Measurements from ENCODE around the gene SCUBE3.

Gene SCUBE3

DNA sequence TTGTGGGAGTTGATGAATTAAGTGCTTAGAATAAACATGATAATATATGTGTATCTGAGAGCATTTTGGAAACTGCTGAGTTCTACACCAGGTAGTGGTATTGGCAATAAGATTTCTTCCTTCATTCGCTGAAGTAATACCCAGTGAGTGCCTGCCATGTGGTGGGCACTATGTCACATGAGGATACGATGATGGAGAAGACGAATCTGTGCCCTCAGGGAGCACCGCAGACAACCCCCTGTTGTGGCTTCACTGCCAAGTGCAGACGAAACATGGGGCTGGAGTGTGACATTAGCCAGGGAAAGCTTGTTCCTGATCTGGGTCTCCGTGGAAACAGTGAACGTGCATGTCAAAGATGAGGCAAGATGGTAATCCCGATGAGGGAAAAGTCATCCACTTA, 53.7 kb downstream of the SCUBE3 start:
- TF ChIP-seq POLR2A (IDR thresholded peaks at IDR 0.05; ENCODE audit: low read length) (no peak), GATA1 (IDR thresholded peaks at IDR 0.05; ENCODE audit: low read depth, low read length) (no peak)
- DNase-seq = no peak

DNA sequence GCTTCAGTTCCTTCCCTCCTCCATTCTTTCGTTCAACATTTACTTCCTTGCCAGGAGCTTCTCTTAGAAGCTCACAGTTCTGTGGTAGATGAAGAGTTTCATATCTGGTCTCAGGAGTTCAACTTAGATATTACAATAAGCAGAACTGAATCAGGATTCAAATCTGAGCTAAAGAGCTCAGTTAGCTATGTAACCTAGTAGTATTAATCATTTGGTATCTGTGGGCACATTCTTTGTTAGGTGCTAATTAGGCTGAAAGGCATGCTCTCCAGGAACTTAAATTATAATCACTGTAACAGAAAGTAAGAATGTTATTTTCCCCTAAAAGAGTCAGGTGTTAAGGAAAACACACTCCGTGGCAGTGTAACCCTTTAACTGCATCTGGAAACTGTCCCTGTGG, 54.1 kb downstream of the SCUBE3 start:
- no peak for TF ChIP-seq GATA1 (IDR thresholded peaks at IDR 0.05; ENCODE audit: low read depth, low read length)
- TF ChIP-seq POLR2A (IDR thresholded peaks at IDR 0.05; ENCODE audit: low read length) = no peak
- no peak for DNase-seq

DNA sequence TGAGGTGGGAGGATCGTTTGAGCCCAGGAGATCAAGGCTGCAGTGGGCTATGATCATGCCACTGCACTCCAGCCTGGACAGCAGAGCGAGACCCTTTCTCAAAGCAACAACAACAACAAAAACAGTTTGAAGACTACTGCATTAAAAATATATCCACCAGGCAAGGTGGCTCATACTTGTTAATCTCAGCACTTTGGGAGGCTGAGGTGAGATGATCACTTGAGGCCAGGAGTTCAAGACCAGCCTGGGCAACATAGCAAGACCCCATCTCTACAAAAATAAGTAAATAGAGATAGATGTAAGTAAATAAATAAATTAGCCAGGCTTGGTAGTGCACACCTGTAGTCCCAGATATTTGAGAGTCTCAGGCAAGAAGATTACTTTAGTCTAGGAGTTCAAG, 58.2 kb downstream of the SCUBE3 start:
- TF ChIP-seq POLR2A (IDR thresholded peaks at IDR 0.05; ENCODE audit: low read length) (no peak), GATA1 (IDR thresholded peaks at IDR 0.05; ENCODE audit: low read depth, low read length) (no peak)
- no peak for DNase-seq

- TF ChIP-seq POLR2A (IDR thresholded peaks at IDR 0.05; ENCODE audit: low read length) = no peak
- TF ChIP-seq GATA1 (IDR thresholded peaks at IDR 0.05; ENCODE audit: low read depth, low read length) = no peak
Measured at GRCh38 chr6:35273822-35274559, 60.2 kb downstream of the SCUBE3 start.

DNA sequence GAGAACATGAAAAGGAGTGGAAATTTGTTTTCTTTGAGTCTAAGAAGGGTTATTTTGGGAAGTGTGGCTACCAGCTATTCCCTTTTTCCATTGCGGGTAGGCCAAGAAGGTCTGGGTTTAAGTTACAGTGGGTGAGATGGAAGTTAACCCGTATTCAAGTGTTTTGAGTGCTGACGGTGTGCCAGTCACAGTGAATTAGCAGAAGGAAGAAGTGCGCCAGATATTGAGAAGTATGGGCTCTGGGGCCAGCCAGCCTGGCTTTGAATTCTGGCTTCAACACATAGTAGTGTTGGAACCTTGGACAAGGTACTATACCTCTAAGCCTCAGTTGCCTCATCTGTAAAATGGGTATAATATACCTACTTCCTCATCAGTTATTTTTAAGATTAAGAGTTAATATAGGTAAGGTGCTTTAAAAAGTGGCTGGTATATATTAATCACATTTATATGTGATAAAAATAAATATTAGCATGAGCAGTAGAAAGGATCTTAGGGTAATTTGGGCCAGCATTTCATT, 62.0 kb downstream of the SCUBE3 start:
- TF ChIP-seq POLR2A (IDR thresholded peaks at IDR 0.05; ENCODE audit: low read length) = no peak
- TF ChIP-seq GATA1 (IDR thresholded peaks at IDR 0.05; ENCODE audit: low read depth, low read length) = no peak
- DNase-seq = no peak

More at GRCh38 chr6:35273822-35274559, 60.2 kb downstream of the SCUBE3 start:
- no peak for DNase-seq

DNA sequence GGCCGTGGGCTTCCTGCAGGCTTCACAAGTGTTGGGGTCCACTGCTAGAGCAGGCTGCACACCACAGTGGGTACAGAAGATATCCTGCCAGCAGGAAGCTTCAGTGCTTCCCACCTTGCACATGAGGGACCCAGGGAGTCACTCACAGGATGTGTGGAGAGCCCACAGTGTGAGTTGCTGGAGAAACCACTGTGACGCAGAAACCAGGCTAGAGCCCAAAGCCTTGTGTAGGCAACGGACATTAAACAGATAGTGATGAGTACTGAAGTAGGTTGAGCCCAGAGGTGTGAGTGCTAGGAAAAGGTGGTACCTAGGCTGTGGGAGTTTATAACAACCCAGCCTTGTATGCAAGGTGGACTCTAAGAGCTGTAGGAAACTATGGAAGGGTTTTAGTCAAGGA, 65.0 kb downstream of the SCUBE3 start:
- DNase-seq = no peak
- TF ChIP-seq GATA1 (IDR thresholded peaks at IDR 0.05; ENCODE audit: low read depth, low read length) = no peak
- no peak for TF ChIP-seq POLR2A (IDR thresholded peaks at IDR 0.05; ENCODE audit: low read length)

DNA sequence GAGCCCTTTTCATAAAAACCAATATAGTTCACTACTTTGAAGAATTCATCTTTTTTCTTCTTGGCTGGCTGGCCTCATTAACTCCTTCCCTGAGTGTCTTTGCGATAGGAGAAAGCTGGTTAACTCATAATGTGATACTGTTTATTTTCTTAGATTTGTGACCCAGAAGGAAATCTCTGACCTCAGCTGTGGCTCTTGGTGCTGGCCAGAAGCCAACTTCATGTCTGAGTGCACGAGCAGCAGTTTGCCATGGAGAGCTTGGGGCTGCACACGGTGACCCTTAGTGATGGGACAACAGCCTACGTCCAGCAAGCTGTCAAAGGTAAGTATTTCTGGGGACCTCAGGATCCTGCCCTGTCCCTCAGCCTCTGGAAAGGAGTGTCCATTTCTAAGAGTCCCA, 67.1 kb downstream of the SCUBE3 start:
- no peak for TF ChIP-seq GATA1 (IDR thresholded peaks at IDR 0.05; ENCODE audit: low read depth, low read length)
- no peak for TF ChIP-seq POLR2A (IDR thresholded peaks at IDR 0.05; ENCODE audit: low read length)
- no peak for DNase-seq

DNA sequence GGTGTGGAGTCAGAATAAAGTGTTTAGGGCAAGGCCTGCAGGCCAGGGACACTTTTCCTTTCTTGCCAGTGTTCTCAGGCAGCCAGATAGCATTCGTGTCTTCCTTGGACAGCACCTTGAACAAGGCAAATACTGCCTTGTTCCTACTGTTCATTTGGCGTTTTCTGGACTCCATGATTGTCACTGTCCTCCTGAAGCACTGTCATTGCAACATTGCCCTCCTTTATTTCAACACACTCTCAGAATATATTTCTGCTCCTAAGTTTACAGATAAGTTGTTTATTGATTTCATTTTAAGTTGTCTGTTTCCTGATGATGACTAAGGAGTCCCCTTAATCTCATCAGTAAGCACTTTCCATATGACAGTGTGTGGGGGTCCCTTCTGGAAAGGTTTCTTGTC, 68.7 kb downstream of the SCUBE3 start:
- TF ChIP-seq GATA1 (IDR thresholded peaks at IDR 0.05; ENCODE audit: low read depth, low read length) = no peak
- no peak for TF ChIP-seq POLR2A (IDR thresholded peaks at IDR 0.05; ENCODE audit: low read length)
- DNase-seq = no peak

- no peak for DNase-seq
- TF ChIP-seq POLR2A (IDR thresholded peaks at IDR 0.05; ENCODE audit: low read length) (no peak), GATA1 (IDR thresholded peaks at IDR 0.05; ENCODE audit: low read depth, low read length) (no peak)
Measured at GRCh38 chr6:35283361-35283760, 69.6 kb downstream of the SCUBE3 start.

DNA sequence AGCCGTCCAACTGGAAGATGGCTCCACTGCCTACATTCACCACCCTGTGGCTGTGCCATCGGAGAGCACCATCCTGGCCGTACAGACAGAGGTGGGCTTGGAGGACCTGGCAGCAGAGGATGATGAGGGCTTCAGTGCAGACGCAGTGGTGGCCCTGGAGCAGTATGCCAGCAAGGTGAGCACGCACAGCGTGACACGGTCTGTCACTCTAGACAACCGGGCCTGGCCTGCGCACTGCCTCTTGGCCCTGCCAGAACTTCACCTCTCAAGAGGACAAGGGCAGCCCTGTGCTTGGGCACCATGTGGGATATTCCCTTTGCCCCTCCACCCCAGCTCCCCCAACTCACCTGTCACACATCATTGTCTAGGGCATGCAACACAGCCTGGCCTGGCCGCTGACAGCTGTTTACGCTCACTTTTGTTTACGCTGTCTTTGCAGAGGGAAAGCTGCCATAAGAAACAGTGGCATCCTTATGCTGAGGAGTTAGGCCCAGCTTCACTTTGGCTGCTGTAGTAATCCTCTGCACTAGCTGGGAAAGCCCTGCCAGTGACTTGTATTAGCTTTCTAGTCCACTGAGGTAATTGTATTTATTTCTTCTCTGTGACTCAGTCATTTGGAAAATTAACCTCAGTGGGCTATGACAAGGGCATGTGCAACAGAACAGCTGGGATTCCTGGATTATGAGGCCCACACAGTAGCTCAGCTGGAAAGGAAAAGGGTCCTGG, 74.1 kb downstream of the SCUBE3 start:
- TF ChIP-seq GATA1 (IDR thresholded peaks at IDR 0.05; ENCODE audit: low read depth, low read length) = no peak
- no peak for DNase-seq

- DNase-seq = no peak
- no peak for TF ChIP-seq GATA1 (IDR thresholded peaks at IDR 0.05; ENCODE audit: low read depth, low read length)
Measured at GRCh38 chr6:35288834-35289233, 75.1 kb downstream of the SCUBE3 start.

- no peak for DNase-seq
- TF ChIP-seq GATA1 (IDR thresholded peaks at IDR 0.05; ENCODE audit: low read depth, low read length) = no peak
- no peak for TF ChIP-seq POLR2A (IDR thresholded peaks at IDR 0.05; ENCODE audit: low read length)
Measured at GRCh38 chr6:35291491-35291890, 77.7 kb downstream of the SCUBE3 start.

DNA sequence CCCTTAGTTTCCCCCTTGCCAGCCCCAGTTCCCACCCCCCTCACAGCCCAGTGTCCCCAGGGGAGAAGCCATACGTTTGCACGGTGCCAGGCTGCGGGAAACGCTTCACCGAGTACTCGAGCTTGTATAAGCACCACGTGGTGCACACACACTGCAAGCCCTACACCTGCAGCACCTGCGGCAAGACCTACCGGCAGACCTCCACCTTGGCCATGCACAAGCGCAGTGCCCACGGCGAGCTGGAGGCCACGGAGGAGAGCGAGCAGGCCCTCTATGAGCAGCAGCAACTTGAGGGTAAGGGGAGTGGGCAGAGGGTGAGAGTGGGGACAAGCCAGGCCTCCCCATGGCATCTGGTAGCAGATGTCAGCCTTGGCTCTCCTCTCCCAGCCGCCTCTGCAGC, 78.7 kb downstream of the SCUBE3 start:
- TF ChIP-seq GATA1 (IDR thresholded peaks at IDR 0.05; ENCODE audit: low read depth, low read length) (no peak), POLR2A (IDR thresholded peaks at IDR 0.05; ENCODE audit: low read length) (no peak)
- no peak for DNase-seq

DNA sequence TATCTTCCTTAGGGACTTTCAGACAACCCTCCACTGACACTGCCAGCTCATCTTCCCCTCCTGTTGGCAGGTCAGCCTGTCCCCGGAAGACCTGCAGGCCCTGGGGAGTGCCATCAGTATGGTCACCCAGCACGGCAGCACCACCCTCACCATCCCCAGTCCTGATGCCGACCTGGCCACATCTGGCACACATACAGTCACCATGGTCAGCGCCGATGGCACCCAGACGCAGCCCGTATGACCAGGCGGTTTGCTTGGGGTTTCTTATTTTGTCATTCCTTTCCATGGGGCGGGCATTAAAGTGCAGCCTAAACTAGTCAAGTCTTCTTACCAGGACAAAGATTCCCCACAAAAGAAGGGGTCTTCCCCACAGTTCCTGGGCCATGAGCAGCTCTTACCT, 79.9 kb downstream of the SCUBE3 start:
- TF ChIP-seq GATA1 (IDR thresholded peaks at IDR 0.05; ENCODE audit: low read depth, low read length) (no peak), POLR2A (IDR thresholded peaks at IDR 0.05; ENCODE audit: low read length) (no peak)
- DNase-seq = no peak
